Measurements from ENCODE around the gene DDIT3.
"Not testable (repeated sequence)": the region's sequence is repeated elsewhere in the genome, so short reads cannot be mapped to it uniquely, and the experiment has no call there.

Gene DDIT3

GRCh38 chr12:57514246-57514645 lies 6.1 kb downstream of the DDIT3 start:
- not testable (repeated sequence) for DNase-seq (ENCODE audit: low read depth in 2 of 3, low spot score in 1 of 3)

DNA sequence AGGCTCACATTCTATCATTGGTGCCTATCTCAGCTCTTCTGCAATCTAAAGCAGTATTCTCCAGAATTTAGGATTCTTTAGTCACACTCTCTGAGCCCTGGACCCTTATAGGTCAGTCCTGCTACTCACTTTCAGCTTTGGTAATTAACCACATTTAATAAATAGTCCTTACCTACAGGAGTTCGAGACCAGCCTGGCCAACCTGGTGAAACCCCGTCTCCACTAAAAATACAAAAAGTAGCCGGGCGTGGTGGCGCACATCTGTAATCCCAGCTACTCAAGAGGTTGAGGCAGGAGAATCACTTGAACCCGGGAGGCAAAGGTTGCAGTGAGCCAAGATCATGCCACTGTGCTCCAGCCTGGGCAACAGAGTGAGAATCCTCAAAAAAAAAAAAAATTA lies 6.6 kb downstream of the DDIT3 start:
- not testable (repeated sequence) for DNase-seq (ENCODE audit: low read depth in 2 of 3, low spot score in 1 of 3)

DNA sequence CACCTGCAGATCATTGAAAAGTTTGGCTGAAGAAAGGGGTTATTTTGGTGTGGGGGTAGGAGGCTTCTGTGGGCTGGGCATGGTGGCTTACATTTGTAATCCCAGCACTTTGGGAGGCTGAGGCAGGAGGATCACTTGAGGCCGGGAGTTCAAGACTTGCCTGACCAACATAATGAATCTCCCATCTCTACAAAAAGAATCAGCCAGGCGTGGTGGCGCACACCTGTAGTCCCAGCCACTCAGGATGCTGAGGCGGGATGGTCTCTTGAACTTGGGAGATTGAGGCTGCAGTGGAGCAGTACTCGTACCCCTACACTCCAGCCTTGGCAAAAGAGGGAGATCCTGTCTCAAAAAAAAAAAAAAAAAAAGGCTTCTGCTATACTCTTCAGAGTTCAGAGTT lies 7.0 kb downstream of the DDIT3 start:
- no peak for DNase-seq (ENCODE audit: low read depth in 2 of 3, low spot score in 1 of 3)

DNA sequence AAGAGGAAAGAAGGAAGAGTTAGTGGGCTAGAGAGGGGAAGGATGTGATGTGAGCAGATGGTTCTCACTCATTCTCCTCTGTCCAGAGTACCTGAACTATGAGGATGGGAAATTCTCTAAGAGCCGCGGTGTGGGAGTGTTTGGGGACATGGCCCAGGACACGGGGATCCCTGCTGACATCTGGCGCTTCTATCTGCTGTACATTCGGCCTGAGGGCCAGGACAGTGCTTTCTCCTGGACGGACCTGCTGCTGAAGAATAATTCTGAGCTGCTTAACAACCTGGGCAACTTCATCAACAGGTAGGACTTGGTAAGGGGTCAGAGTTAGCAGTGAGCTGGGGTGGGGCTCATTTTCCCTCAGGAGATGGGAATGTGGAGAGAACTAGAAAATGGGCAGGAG lies 7.6 kb downstream of the DDIT3 start:
- no peak for DNase-seq (ENCODE audit: low read depth in 2 of 3, low spot score in 1 of 3)

- no peak for DNase-seq (ENCODE audit: low read depth in 2 of 3, low spot score in 1 of 3)
Measured at GRCh38 chr12:57511588-57512325, 8.6 kb downstream of the DDIT3 start.

- DNase-seq (ENCODE audit: low read depth in 2 of 3, low spot score in 1 of 3): no peak
Measured at GRCh38 chr12:57511161-57511560, 9.2 kb downstream of the DDIT3 start.

DNA sequence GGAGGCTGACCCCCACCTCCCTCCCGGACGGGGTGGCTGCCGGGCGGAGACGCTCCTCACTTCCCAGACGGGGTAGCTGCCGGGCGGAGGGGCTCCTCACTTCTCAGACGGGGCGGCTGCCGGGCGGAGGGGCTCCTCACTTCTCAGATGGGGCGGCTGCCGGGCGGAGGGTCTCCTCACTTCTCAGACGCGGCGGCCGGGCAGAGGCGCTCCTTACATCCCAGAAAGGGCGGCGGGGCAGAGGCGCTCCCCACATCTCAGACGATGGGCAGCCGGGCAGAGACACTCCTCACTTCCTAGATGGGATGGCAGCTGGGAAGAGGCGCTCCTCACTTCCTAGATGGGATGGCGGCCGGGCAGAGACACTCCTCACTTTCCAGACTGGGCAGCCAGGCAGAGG lies 12.5 kb downstream of the DDIT3 start:
- not testable (repeated sequence) for DNase-seq (ENCODE audit: low read depth in 2 of 3, low spot score in 1 of 3)

- not testable (repeated sequence) for DNase-seq (ENCODE audit: low read depth in 2 of 3, low spot score in 1 of 3)
Measured at GRCh38 chr12:57506541-57506940, 13.8 kb downstream of the DDIT3 start.

DNA sequence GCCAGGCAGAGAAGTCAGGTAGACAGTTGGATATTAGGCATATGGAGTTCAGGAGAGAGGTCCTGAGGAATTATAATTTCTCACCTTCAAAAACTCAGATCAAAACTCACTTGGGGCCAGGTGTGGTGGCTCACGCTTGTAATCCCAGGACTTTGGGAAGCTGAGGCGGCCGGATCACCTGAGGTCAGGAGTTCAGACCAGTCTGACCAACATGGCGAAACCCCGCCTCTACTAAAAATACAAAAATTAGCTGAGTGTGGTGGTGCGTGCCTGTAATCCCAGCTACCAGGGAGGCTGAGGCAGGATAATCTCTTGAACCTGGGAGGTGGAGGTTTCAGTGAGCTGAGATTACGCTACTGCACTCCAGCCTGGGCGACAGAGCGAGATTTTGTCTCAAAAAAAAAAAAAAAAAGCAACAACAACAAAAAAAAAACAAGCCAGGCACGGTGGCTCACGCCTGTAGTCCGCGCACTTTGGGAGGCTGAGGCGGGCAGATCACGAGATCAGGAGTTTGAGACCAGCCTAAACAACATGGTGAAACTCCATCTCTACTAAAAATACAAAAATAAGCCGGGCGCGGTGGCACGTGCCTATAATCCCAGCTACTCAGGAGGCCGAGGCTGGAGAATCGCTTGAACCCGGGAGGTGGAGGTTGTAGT lies 17.9 kb downstream of the DDIT3 start:
- DNase-seq (ENCODE audit: low read depth in 2 of 3, low spot score in 1 of 3): not testable (repeated sequence)

GRCh38 chr12:57500213-57500612 lies 20.1 kb downstream of the DDIT3 start:
- DNase-seq (ENCODE audit: low read depth in 2 of 3, low spot score in 1 of 3): no peak

- no peak for DNase-seq (ENCODE audit: low read depth in 2 of 3, low spot score in 1 of 3)
Measured at GRCh38 chr12:57498571-57498970, 21.7 kb downstream of the DDIT3 start.

DNA sequence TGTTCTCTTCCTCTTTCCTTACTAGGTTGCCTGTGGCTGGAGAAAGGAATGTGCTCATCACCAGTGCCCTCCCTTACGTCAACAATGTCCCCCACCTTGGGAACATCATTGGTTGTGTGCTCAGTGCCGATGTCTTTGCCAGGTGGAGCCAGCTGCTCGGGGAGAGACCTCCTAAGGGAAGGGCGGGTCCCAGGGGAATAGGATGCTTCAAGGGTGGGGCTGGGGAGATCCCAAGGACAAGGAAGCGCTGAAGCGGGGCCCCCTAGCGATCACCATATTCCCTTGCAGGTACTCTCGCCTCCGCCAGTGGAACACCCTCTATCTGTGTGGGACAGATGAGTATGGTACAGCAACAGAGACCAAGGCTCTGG lies 22.2 kb downstream of the DDIT3 start:
- no peak for DNase-seq (ENCODE audit: low read depth in 2 of 3, low spot score in 1 of 3)

- DNase-seq (ENCODE audit: low read depth in 2 of 3, low spot score in 1 of 3): no peak
Measured at GRCh38 chr12:57497223-57498131, 22.8 kb downstream of the DDIT3 start.

- DNase-seq (ENCODE audit: low read depth in 2 of 3, low spot score in 1 of 3): no peak
Measured at GRCh38 chr12:57496822-57497221, 23.5 kb downstream of the DDIT3 start.

- DNase-seq (ENCODE audit: low read depth in 2 of 3, low spot score in 1 of 3): not testable (repeated sequence)
Measured at GRCh38 chr12:57495051-57495701, 25.1 kb downstream of the DDIT3 start.

DNA sequence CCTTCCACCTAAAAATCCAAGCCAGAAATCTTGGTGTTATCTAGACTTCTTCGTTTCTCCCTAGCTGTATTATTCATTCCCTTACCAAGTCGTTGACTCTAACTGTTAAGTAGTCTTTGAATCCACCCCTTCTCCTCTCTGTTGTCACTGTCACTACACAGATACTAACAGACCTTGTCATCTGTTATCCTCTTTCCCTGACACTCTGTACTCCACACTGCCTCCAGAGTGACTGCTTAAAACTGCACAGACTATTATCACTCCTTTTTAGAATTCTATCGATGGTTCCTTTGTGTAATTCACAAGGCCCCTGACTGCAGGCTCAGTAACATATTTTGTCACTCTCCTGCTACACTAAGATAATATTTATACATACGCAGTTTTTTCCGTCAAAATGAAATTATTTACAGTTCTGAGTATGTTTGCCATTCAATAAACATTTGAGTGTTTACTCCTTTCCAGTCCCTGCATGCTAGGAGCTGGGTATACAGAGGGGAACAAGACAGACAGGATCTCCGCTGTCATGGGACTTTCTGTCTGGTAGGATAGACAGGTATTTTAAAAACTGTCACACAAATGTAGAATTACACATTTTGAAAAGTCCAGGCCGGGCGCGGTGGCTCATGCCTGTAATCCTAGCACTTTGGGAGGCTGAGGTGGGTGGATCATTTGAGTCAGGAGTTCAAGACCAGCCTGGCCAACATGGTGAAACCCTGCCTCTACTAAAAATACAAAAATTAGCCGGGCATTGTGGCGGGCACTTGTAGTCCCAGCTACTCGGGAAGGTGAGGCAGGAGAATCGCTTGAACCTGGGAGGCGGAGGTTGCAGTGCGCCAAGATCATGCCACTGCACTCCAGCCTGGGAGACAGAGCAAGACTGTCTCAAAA lies 28.7 kb downstream of the DDIT3 start:
- DNase-seq (ENCODE audit: low read depth in 2 of 3, low spot score in 1 of 3): no peak

DNA sequence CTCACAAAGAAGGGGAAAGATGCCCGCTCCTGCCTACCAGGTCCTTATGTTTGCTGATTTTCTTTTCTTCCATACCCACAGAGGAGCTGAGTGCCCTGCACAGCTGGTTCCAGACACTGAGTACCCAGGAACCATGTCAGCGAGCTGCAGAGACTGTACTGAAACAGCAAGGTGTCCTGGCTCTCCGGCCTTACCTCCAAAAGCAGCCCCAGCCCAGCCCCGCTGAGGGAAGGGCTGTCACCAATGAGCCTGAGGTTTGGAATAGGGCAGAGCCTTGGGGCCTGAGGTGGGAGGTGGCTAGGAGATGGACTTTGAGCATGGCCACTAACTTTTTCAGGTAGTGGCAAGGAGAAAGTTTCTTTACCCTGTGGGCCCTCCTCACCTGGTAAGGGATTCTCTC lies 30.2 kb downstream of the DDIT3 start:
- DNase-seq (ENCODE audit: low read depth in 2 of 3, low spot score in 1 of 3): no peak

- DNase-seq (ENCODE audit: low read depth in 2 of 3, low spot score in 1 of 3): no peak
Measured at GRCh38 chr12:57489157-57489641, 31.1 kb downstream of the DDIT3 start.

GRCh38 chr12:57488402-57489156 lies 31.7 kb downstream of the DDIT3 start:
- no peak for DNase-seq (ENCODE audit: low read depth in 2 of 3, low spot score in 1 of 3)
